Measurements from ENCODE around the gene MPV17L.
"Not testable (repeated sequence)": the region's sequence is repeated elsewhere in the genome, so short reads cannot be mapped to it uniquely, and the experiment has no call there.

The MPV17L gene

DNA sequence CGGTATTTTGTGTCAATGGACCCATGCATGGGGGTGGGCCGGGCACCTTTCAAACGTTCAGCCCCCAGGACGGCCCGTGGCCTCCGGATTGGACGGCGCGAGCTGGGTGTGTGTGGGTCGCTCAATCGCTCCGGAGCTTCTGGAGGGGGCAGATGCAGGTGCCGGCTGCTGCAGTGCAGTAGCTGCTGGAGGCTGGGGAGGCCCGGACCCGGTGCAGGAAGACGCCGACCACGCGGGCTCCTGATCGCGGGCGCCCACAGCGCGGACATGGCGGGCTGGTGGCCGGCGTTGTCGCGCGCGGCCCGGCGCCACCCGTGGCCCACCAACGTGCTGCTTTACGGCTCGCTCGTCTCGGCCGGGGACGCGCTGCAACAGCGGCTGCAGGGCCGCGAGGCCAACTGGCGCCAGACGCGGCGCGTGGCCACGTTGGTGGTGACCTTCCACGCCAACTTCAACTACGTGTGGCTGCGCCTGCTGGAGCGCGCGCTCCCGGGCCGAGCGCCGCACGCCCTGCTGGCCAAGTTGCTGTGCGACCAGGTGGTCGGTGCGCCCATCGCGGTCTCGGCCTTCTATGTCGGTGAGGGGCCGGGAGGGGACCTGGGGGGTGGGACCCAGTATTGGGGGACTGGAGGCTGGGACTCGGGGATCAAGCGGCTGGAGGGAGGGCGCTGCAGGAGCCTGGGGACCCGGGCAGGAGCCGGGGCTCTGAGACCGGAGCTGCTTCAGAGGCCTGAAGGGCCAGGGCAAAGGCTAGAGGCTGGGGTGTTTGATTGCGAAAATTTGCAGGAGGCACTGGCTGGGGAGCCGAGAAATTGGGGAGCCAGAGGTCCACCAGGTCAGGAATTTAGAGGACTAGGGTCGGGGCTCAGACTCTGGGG lies at the start of gene MPV17L:
Gene MPV17L, plus strand, starts transcription at position 124 of the 878 bp plus-strand sequence. Its CDS starts 144 bp downstream, at position 268.
- not testable (repeated sequence) for DNase-seq (ENCODE audit: low read depth)
- peak within 1 kb of the TSS; percentile 27 for H3K4me3 ChIP-seq (ENCODE audit: low read length)

DNA sequence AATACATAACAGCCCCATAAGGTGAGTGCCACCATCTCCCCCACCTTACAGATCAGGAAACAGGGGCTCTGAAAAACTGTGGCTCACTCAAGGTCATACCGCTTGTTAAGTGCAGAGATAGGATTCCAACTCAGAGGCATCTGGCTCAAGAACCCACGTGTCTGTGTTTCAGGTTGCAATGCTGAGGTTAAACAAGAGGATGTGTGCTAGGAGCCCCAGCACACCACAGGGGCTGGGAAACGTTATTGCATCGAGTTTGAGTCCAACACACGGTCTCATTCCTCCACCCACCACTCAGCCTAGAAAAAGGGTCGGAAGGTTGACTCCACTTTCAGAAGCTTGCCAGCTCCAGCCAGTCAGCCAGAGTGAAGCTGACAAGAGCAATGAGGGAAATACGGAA lies 46.8 kb upstream of the MPV17L start:
- not testable (repeated sequence) for H3K4me3 ChIP-seq (ENCODE audit: low read length); DNase-seq (ENCODE audit: low read depth)

DNA sequence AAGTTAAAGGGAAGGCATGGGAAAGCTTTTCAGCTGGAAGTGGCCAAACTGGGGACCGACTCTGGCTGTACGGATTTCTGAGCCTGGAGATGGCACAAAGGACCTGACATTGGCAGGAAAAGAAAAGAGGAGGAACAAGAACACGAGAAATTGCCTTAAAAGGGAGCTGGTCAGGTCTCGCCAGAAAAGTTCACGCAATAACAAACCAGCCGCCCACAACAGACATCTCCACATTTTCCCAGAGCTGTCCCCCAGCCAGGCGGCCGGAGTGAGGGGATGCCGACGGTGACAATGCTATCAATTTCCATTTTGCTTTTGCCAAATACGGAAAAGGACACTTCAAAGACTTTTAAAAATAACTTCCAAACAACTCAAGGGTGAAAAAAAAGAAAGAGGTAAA lies 44.3 kb upstream of the MPV17L start:
- not testable (repeated sequence) for DNase-seq (ENCODE audit: low read depth); H3K4me3 ChIP-seq (ENCODE audit: low read length)

DNA sequence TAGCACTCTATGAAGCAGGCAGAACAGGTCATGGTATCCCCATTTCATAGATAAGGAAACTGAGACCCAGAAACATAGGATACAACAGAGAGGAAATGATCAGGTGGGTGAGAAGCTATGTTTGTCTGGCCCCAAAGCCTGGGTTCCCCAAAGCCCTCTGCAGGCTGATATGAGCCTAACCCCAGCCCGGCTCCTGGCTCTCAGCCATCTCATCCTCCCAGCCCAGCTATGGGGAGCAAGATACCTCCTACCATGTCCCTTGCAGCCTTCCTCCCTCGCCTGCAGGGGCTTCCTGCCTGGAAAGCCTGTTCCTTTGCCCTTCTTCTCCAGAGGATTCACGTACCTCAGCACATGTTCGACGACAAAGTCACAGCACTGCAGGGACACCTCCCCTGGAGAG lies 43.8 kb upstream of the MPV17L start:
- H3K4me3 ChIP-seq (ENCODE audit: low read length); DNase-seq (ENCODE audit: low read depth): not testable (repeated sequence)

DNA sequence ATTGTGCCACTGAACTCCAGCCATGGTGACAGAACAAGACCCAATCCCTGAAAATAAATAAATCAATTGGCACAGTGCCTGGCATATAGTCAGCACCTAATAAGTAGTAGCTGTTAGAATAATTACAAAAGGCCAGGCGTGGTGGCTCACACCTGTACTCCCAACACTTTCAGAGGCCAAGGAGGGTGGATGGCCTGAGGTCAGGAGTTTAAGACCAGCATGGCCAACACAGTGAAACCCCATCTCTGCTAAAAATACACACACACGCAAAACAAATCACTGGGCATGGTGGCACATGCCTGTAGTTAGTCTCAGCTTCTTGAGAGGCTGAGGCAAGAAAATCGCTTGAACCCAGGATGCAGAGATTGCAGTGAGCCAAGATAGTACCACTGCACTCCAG lies 42.7 kb upstream of the MPV17L start:
- not testable (repeated sequence) for DNase-seq (ENCODE audit: low read depth); H3K4me3 ChIP-seq (ENCODE audit: low read length)

DNA sequence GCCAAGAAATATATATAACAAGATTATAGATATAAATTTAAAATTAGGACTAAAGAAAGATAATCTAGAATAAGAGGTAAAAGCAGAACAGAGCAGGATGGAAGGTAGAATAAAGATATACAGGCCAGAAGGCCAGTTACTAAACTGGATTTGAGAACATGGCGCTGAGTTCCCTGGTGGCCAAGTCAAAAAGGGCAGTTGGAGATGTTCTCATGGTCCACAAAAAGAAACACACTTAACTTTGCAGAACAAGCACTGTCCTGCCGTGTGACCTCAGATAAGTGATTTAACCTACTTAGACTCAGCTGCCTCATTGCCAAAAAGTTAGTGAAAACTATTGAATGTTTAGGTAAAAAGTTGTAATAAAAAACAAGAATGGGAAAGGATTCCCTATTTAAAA lies 40.7 kb upstream of the MPV17L start:
- not testable (repeated sequence) for H3K4me3 ChIP-seq (ENCODE audit: low read length); DNase-seq (ENCODE audit: low read depth)

DNA sequence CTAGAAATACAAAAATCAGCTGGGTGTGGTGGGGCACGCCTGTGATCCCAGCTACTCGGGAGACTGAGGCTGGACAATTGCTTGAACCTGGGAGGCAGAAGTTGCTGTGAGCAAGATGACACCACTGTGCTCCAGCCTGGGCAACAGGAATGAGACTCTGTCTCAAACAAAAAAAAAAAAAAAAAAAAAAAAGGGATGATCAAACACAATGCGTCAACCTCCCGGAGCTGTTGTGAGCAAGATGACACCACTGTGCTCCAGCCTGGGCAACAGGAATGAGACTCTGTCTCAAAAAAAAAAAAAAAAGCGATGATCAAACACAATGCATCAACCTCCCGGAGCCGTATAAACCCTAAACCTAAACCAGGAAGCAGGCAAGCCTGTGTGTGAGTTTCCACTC lies 38.1 kb upstream of the MPV17L start:
- H3K4me3 ChIP-seq (ENCODE audit: low read length); DNase-seq (ENCODE audit: low read depth): not testable (repeated sequence)

DNA sequence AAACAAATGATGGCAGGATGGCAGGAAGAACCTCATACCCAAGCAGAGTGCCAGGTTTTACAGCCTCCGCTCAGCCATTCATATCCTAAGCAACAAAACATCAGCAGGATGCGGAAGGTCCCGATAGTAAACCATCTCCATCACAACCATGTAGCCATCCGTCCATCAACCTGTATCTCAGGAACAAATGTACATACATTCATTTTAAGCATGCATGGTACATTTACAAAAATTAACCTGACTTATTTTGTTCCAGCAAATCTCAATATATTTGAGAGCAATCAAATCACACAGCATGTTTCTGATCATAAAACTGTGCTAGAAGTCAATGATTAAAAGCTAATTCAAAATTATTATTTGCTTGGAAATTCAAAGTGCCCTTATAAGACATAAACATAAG lies 17.4 kb upstream of the MPV17L start, which contains the start of gene NPIPA5:
Gene NPIPA5, minus strand, starts transcription at position 101 of the 400 bp plus-strand sequence. Its CDS starts 0 bp downstream, at position 101.
- H3K4me3 ChIP-seq (ENCODE audit: low read length); DNase-seq (ENCODE audit: low read depth): not testable (repeated sequence)

DNA sequence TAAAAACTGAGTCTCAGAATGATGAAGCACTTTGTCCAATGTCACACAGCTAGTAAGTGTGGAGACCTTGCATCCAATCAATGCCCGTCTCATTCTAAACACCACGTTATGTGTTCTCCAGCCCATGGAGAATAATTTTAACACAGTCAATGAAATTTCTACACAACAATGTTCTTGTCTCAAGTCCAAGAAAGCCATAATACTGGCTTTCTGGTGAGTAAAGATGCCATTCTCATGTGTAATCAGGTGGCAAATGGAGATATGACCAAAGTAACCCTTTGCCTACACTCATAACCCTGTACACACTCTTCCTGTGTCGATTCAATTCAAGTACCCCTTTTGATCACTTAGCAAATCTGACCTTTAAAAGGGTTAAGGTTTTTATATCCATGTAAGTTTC lies 12.7 kb upstream of the MPV17L start:
- not testable (repeated sequence) for H3K4me3 ChIP-seq (ENCODE audit: low read length); DNase-seq (ENCODE audit: low read depth)

DNA sequence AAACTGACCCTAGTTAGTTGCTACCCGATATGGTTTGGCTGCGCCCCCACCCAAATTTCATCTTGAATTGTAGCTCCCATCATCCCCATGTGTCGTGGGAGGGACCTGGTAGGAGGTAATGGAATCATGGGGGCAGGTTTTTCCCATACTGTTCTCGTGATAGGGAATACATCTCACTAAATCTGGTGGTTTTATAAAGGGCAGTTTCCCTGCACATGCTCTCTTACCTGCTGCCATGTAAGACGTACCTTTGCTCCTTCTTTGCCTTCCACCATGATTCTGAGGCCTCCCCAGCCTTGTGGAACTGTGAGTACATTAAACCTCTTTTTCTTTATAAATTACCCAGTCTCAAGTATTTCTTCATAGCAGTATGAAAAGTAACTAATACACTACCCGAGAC lies 7.5 kb upstream of the MPV17L start:
- H3K4me3 ChIP-seq (ENCODE audit: low read length); DNase-seq (ENCODE audit: low read depth): not testable (repeated sequence)

DNA sequence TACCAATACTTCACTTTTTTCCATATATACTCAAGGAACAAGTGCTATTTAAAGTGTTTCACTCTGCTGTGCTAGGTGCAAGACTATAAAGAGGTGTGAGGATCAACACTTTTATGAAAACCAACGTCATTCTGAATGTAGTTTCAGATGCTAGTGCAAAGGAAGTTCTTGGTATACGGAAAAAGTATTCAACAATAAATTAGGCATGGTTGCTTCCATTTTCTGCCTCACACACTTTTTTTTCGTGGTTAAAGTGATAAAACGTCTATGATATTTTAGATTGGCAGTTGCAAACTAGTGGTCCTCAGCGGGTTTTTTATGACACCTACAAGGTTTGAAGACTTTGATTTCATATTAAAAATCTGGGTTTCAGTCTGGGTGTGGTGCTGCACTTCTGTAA lies 5.6 kb upstream of the MPV17L start:
- H3K4me3 ChIP-seq (ENCODE audit: low read length); DNase-seq (ENCODE audit: low read depth): not testable (repeated sequence)

DNA sequence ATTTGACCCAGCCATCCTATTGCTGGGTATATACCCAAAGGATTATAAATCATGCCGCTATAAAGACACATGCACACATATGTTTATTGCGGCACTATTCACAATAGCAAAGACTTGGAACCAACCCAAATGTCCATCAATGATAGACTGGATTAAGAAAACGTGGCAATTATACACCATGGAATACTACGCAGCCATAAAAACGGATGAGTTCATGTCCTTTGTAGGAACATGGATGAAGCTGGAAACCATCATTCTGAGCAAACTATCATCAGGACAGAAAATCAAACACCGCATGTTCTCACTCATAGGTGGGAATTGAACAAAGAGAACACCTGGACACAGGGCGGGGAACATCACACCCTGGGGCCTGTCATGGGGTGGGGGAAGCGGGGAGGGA lies 2.5 kb upstream of the MPV17L start:
- not testable (repeated sequence) for H3K4me3 ChIP-seq (ENCODE audit: low read length); DNase-seq (ENCODE audit: low read depth)

DNA sequence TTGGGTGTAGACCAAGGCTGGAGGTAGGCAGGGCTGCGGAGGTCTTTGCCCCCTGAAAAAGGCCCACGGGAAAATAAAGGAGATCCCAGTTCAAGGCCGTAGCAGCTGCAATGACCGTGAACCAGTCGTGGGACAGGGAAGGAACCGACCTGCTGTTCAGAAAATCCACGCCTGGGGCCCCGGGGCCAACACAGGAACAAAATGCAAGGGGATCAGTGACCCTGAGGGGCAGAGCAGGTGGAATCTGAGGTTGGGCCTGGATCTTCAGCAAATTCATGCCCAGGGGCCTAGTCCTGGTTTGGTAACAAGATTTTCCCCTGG lies 915 bp downstream of the MPV17L start:
- not testable (repeated sequence) for H3K4me3 ChIP-seq (ENCODE audit: low read length); DNase-seq (ENCODE audit: low read depth)

DNA sequence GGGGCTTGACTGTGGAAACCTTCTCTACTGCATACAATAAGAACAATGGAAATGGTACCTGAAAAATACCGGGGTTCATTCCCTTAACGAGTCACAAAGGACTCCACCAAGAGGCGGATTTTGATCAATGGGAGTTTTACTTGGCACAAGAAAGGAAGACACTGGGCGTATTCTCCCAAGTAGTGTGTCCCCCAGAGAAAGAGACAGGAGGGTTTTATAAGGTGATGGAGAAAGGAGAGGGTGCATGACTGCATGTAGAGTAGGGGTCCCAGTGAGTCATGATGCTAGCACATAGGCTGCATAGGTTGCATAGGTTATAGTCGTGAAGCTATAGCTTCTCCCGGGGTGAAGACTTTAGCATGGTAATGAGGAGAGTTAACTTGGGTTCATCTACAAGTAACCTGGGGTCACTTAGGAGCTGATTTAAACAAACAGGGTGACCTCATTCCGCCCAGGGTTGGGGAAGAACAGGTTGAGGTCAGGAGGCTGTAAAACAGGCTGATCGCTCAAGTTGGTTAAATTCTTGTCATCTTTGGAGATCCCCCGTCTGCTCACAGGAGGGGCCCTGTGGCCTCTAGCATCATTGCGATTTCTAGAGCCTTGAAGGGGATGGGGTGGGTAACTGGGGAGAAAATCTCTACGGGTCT lies 1.5 kb downstream of the MPV17L start:
- TF ChIP-seq, protein P1, sequence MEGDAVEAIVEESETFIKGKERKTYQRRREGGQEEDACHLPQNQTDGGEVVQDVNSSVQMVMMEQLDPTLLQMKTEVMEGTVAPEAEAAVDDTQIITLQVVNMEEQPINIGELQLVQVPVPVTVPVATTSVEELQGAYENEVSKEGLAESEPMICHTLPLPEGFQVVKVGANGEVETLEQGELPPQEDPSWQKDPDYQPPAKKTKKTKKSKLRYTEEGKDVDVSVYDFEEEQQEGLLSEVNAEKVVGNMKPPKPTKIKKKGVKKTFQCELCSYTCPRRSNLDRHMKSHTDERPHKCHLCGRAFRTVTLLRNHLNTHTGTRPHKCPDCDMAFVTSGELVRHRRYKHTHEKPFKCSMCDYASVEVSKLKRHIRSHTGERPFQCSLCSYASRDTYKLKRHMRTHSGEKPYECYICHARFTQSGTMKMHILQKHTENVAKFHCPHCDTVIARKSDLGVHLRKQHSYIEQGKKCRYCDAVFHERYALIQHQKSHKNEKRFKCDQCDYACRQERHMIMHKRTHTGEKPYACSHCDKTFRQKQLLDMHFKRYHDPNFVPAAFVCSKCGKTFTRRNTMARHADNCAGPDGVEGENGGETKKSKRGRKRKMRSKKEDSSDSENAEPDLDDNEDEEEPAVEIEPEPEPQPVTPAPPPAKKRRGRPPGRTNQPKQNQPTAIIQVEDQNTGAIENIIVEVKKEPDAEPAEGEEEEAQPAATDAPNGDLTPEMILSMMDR (conservative IDR thresholded peaks at IDR 0.05; ENCODE audit: low read length) = no peak

More for the DNA sequence above, 1.5 kb downstream of the MPV17L start:
- no peak overlapping the region for H3K4me3 ChIP-seq (ENCODE audit: low read length)
- DNase-seq (ENCODE audit: low read depth) = no peak
